ENCODE data around the gene FAM210B. TPM values are rescaled to one million over a fixed set of nuclear protein-coding genes. Genes with fewer than 3 reads are reported as not detected.
"Not testable (repeated sequence)": the region's sequence is repeated elsewhere in the genome, so short reads cannot be mapped to it uniquely, and the experiment has no call there.

FAM210B gene
- total and polyA plus RNA-seq, 2 donors (not counting 1 experiment from before 2014, with no cell fraction given) = 90.6 to 120 TPM

GRCh38 chr20:56409521-56409920, 50.7 kb downstream of the FAM210B start:
- H3K4me1 ChIP-seq (ENCODE audit: control insufficient read depth, extremely low read depth, insufficient read depth, low read length) = peaks cover 7% of the 10 kb centered on the region
- no peak overlapping the region for H3K4me2 ChIP-seq (ENCODE audit: extremely low read depth, insufficient read depth, low read length)
- H3K79me2 ChIP-seq (ENCODE audit: control insufficient read depth, insufficient read depth, low read length) = peaks cover 22% of the 10 kb centered on the region
- peak overlapping the region; percentile 13 for H3K27ac ChIP-seq (ENCODE audit: insufficient read depth, low read length)
- no peak overlapping the region for H2AFZ ChIP-seq (ENCODE audit: low read length)
- H3K9ac ChIP-seq (ENCODE audit: insufficient read depth, low read length) = no peak overlapping the region
- no peaks in the 10 kb centered on the region for H3K9me3 ChIP-seq (ENCODE audit: control insufficient read depth, insufficient read depth, low read depth, low read length)
- no peaks in the 10 kb centered on the region for H4K20me1 ChIP-seq (ENCODE audit: control insufficient read depth, extremely low read depth, insufficient read depth, low read length)
- no peaks in the 10 kb centered on the region for H3K27me3 ChIP-seq (ENCODE audit: control insufficient read depth, insufficient read depth, low read length)
- TF ChIP-seq EZH2 (IDR thresholded peaks at IDR 0.05; ENCODE audit: low read length, missing control alignments) (no peak), CTCF (conservative IDR thresholded peaks at IDR 0.05 in 1 of 2, IDR thresholded peaks at IDR 0.05 in 1 of 2; ENCODE audit: low read depth in 1 of 2, low read length in 2 of 2) (no peak)
- H3K36me3 ChIP-seq (ENCODE audit: control insufficient read depth, insufficient read depth, low read length) = peaks cover 5% of the 10 kb centered on the region
- no peak overlapping the region for H3K4me3 ChIP-seq (replicated peaks in 1 of 4; ENCODE audit: control extremely low read depth in 1 of 4, insufficient read depth in 1 of 4, low read depth in 3 of 4, low read length in 4 of 4)
- DNase-seq (ENCODE audit: low read depth in 2 of 2) = peak in 1 of 2 donors; percentile 97

GRCh38 chr20:56409956-56410355, 51.2 kb downstream of the FAM210B start:
- peaks cover 5% of the 10 kb centered on the region for H3K36me3 ChIP-seq (ENCODE audit: control insufficient read depth, insufficient read depth, low read length)
- H2AFZ ChIP-seq (ENCODE audit: low read length) = no peak overlapping the region
- H4K20me1 ChIP-seq (ENCODE audit: control insufficient read depth, extremely low read depth, insufficient read depth, low read length) = no peaks in the 10 kb centered on the region
- no peak overlapping the region for H3K4me2 ChIP-seq (ENCODE audit: extremely low read depth, insufficient read depth, low read length)
- DNase-seq (ENCODE audit: low read depth in 2 of 2) = peak in 1 of 2 donors; percentile 54
- H3K27me3 ChIP-seq (ENCODE audit: control insufficient read depth, insufficient read depth, low read length) = no peaks in the 10 kb centered on the region
- peaks cover 7% of the 10 kb centered on the region for H3K4me1 ChIP-seq (ENCODE audit: control insufficient read depth, extremely low read depth, insufficient read depth, low read length)
- peak overlapping the region; percentile 13 for H3K27ac ChIP-seq (ENCODE audit: insufficient read depth, low read length)
- H3K9ac ChIP-seq (ENCODE audit: insufficient read depth, low read length) = no peak overlapping the region
- TF ChIP-seq CTCF (conservative IDR thresholded peaks at IDR 0.05 in 1 of 2, IDR thresholded peaks at IDR 0.05 in 1 of 2; ENCODE audit: low read depth in 1 of 2, low read length in 2 of 2) (no peak), EZH2 (IDR thresholded peaks at IDR 0.05; ENCODE audit: low read length, missing control alignments) (no peak)
- H3K79me2 ChIP-seq (ENCODE audit: control insufficient read depth, insufficient read depth, low read length) = peaks cover 25% of the 10 kb centered on the region
- no peaks in the 10 kb centered on the region for H3K9me3 ChIP-seq (ENCODE audit: control insufficient read depth, insufficient read depth, low read depth, low read length)
- no peak overlapping the region for H3K4me3 ChIP-seq (replicated peaks in 1 of 4; ENCODE audit: control extremely low read depth in 1 of 4, insufficient read depth in 1 of 4, low read depth in 3 of 4, low read length in 4 of 4)

- DNase-seq (ENCODE audit: low read depth in 2 of 2); H3K36me3 ChIP-seq (ENCODE audit: control insufficient read depth, insufficient read depth, low read length); H2AFZ ChIP-seq (ENCODE audit: low read length); H3K9me3 ChIP-seq (ENCODE audit: control insufficient read depth, insufficient read depth, low read depth, low read length); H3K27me3 ChIP-seq (ENCODE audit: control insufficient read depth, insufficient read depth, low read length); H4K20me1 ChIP-seq (ENCODE audit: control insufficient read depth, extremely low read depth, insufficient read depth, low read length): not testable (repeated sequence)
- Histone ChIP-seq H3K4me3 (replicated peaks in 1 of 4; ENCODE audit: control extremely low read depth in 1 of 4, insufficient read depth in 1 of 4, low read depth in 3 of 4, low read length in 4 of 4) (peak overlapping the region in 3 of 4 experiments; percentile 50 to 68 (median 67)), H3K9ac (ENCODE audit: insufficient read depth, low read length) (peak overlapping the region; percentile 74), H3K4me2 (ENCODE audit: extremely low read depth, insufficient read depth, low read length) (peak overlapping the region; percentile 92), H3K4me1 (ENCODE audit: control insufficient read depth, extremely low read depth, insufficient read depth, low read length) (peaks cover 11% of the 10 kb centered on the region), H3K27ac (ENCODE audit: insufficient read depth, low read length) (peak overlapping the region; percentile 80), H3K79me2 (ENCODE audit: control insufficient read depth, insufficient read depth, low read length) (peaks cover 38% of the 10 kb centered on the region)
These were observed 52.5 kb downstream of the FAM210B start for GRCh38 chr20:56411287-56411686.
